ENCODE results near the gene RAD51B. TPM values are rescaled to one million over a fixed set of nuclear protein-coding genes. Genes with fewer than 3 reads are reported as not detected.

Gene RAD51B
- total RNA-seq, 5 donors from 2014 or later (not counting 1 experiment from before 2014, with no cell fraction given): 25.4 to 47.9 (median 30.0) TPM

GRCh38 chr14:68135566-68135965, 316.0 kb downstream of the RAD51B start:
- no CpG with 5 or more reads among the region's 2 CpGs for WGBS (ENCODE audit: insufficient coverage)
- POLR2A ChIA-PET: interaction anchor here in 1 of 2 donors (0.5 kb wide), 1 partner anchor 77 kb away, joined by 3 read pairs; no protein-coding TSS in a partner anchor

GRCh38 chr14:68137704-68138619, 318.4 kb downstream of the RAD51B start:
- Histone ChIP-seq H3K4me3 (ENCODE audit: control insufficient read depth in 1 of 2, extremely low read depth in 1 of 2, low read length in 1 of 2) (no peak overlapping the region), H3K27ac (ENCODE audit: low read length) (no peak overlapping the region), H3K36me3 (ENCODE audit: control insufficient read depth in 2 of 2, extremely low read depth in 1 of 2, insufficient read depth in 1 of 2, low read length in 1 of 2) (no peaks in the 10 kb centered on the region), H3K4me1 (ENCODE audit: control insufficient read depth in 1 of 2, extremely low read depth in 1 of 2, insufficient read depth in 2 of 2, low read length in 2 of 2) (peaks cover 0 to 1% of the 10 kb centered on the region in 2 experiments), H3K9me3 (no peaks in the 10 kb centered on the region), H3K27me3 (replicated peaks in 1 of 2; ENCODE audit: control insufficient read depth in 2 of 2, extremely low read depth in 1 of 2, insufficient read depth in 2 of 2, low read length in 1 of 2) (no peaks in the 10 kb centered on the region)
- ChIA-PET POLR2A (no interaction called here), CTCF (no interaction called here)
- Mint-ChIP-seq H3K4me3 (no peak overlapping the region), H3K9me3 (no peaks in the 10 kb centered on the region), H3K27ac (no peak overlapping the region), H3K27me3 (no peaks in the 10 kb centered on the region), H3K4me1 (peaks cover 8 to 10% (median 10%) of the 10 kb centered on the region in 3 donors), H3K36me3 (no peaks in the 10 kb centered on the region)
- WGBS (ENCODE audit: insufficient coverage): 100% methylated on average over 1 of the region's 3 CpGs
- DNase-seq (no peak), ATAC-seq (replicated peaks in 1 of 4) (no peak)

More at GRCh38 chr14:68135566-68135965, 316.0 kb downstream of the RAD51B start:
- no peaks in the 10 kb centered on the region for H3K36me3 ChIP-seq (ENCODE audit: control insufficient read depth in 2 of 2, extremely low read depth in 1 of 2, insufficient read depth in 1 of 2, low read length in 1 of 2)
- no peaks in the 10 kb centered on the region for H3K27me3 ChIP-seq (replicated peaks in 1 of 2; ENCODE audit: control insufficient read depth in 2 of 2, extremely low read depth in 1 of 2, insufficient read depth in 2 of 2, low read length in 1 of 2)
- Mint-ChIP-seq H3K9me3 (no peaks in the 10 kb centered on the region), H3K4me3 (no peak overlapping the region), H3K4me1 (peaks cover 5 to 10% (median 5%) of the 10 kb centered on the region in 3 donors), H3K36me3 (no peaks in the 10 kb centered on the region), H3K27me3 (no peaks in the 10 kb centered on the region), H3K27ac (no peak overlapping the region)
- CTCF ChIA-PET: no interaction called here
- DNase-seq (no peak), ATAC-seq (replicated peaks in 1 of 4) (no peak)
- H3K9me3 ChIP-seq: no peaks in the 10 kb centered on the region
- no peaks in the 10 kb centered on the region for H3K4me1 ChIP-seq (ENCODE audit: control insufficient read depth in 1 of 2, extremely low read depth in 1 of 2, insufficient read depth in 2 of 2, low read length in 2 of 2)
- H3K4me3 ChIP-seq (ENCODE audit: control insufficient read depth in 1 of 2, extremely low read depth in 1 of 2, low read length in 1 of 2): no peak overlapping the region
- H3K27ac ChIP-seq (ENCODE audit: low read length): no peak overlapping the region

GRCh38 chr14:68139431-68140075, 320.0 kb downstream of the RAD51B start:
- ChIA-PET CTCF (no interaction called here), POLR2A (no interaction called here)
- no peak for DNase-seq
- ATAC-seq (replicated peaks in 1 of 4): no peak
- H3K27ac Mint-ChIP-seq: no peak overlapping the region
- Histone ChIP-seq H3K4me3 (ENCODE audit: control insufficient read depth in 1 of 2, extremely low read depth in 1 of 2, low read length in 1 of 2) (no peak overlapping the region), H3K27me3 (replicated peaks in 1 of 2; ENCODE audit: control insufficient read depth in 2 of 2, extremely low read depth in 1 of 2, insufficient read depth in 2 of 2, low read length in 1 of 2) (no peaks in the 10 kb centered on the region), H3K36me3 (ENCODE audit: control insufficient read depth in 2 of 2, extremely low read depth in 1 of 2, insufficient read depth in 1 of 2, low read length in 1 of 2) (no peaks in the 10 kb centered on the region), H3K9me3 (no peaks in the 10 kb centered on the region), H3K4me1 (ENCODE audit: control insufficient read depth in 1 of 2, extremely low read depth in 1 of 2, insufficient read depth in 2 of 2, low read length in 2 of 2) (peaks cover 0 to 14% of the 10 kb centered on the region in 2 experiments), H3K27ac (ENCODE audit: low read length) (no peak overlapping the region)
- H3K4me1 Mint-ChIP-seq: peaks cover 18 to 26% (median 23%) of the 10 kb centered on the region in 3 donors
- no peaks in the 10 kb centered on the region for H3K36me3 Mint-ChIP-seq
- 83% methylated on average over 2 of the region's 4 CpGs for WGBS (ENCODE audit: insufficient coverage)
- H3K27me3 Mint-ChIP-seq: no peaks in the 10 kb centered on the region
- no peak overlapping the region for H3K4me3 Mint-ChIP-seq
- no peaks in the 10 kb centered on the region for H3K9me3 Mint-ChIP-seq

- H3K36me3 ChIP-seq (ENCODE audit: control insufficient read depth in 2 of 2, extremely low read depth in 1 of 2, insufficient read depth in 1 of 2, low read length in 1 of 2): no peaks in the 10 kb centered on the region
- no CpG with 5 or more reads among the region's 3 CpGs for WGBS (ENCODE audit: insufficient coverage)
- no peaks in the 10 kb centered on the region for H3K9me3 ChIP-seq
- no peaks in the 10 kb centered on the region for H3K36me3 Mint-ChIP-seq
- H3K4me1 ChIP-seq (ENCODE audit: control insufficient read depth in 1 of 2, extremely low read depth in 1 of 2, insufficient read depth in 2 of 2, low read length in 2 of 2): peaks cover 0 to 18% of the 10 kb centered on the region in 2 experiments
- no peak overlapping the region for H3K4me3 ChIP-seq (ENCODE audit: control insufficient read depth in 1 of 2, extremely low read depth in 1 of 2, low read length in 1 of 2)
- DNase-seq (no peak), ATAC-seq (replicated peaks in 1 of 4) (no peak)
- H3K27ac Mint-ChIP-seq: no peak overlapping the region
- H3K9me3 Mint-ChIP-seq: no peaks in the 10 kb centered on the region
- no peak overlapping the region for H3K4me3 Mint-ChIP-seq
- peaks cover 18 to 23% (median 21%) of the 10 kb centered on the region in 3 donors for H3K4me1 Mint-ChIP-seq
- no peaks in the 10 kb centered on the region for H3K27me3 ChIP-seq (replicated peaks in 1 of 2; ENCODE audit: control insufficient read depth in 2 of 2, extremely low read depth in 1 of 2, insufficient read depth in 2 of 2, low read length in 1 of 2)
- CTCF ChIA-PET: no interaction called here
- H3K27me3 Mint-ChIP-seq: no peaks in the 10 kb centered on the region
- POLR2A ChIA-PET: no interaction called here
- H3K27ac ChIP-seq (ENCODE audit: low read length): no peak overlapping the region
Observed at GRCh38 chr14:68140076-68140741, 320.6 kb downstream of the RAD51B start.

GRCh38 chr14:68140806-68141205, 321.2 kb downstream of the RAD51B start:
- H3K4me1 ChIP-seq (ENCODE audit: control insufficient read depth in 1 of 2, extremely low read depth in 1 of 2, insufficient read depth in 2 of 2, low read length in 2 of 2): peaks cover 0 to 19% of the 10 kb centered on the region in 2 experiments
- no peaks in the 10 kb centered on the region for H3K36me3 ChIP-seq (ENCODE audit: control insufficient read depth in 2 of 2, extremely low read depth in 1 of 2, insufficient read depth in 1 of 2, low read length in 1 of 2)
- WGBS (ENCODE audit: insufficient coverage): no CpG with 5 or more reads among the region's 3 CpGs
- CTCF ChIA-PET: no interaction called here
- H3K4me1 Mint-ChIP-seq: peaks cover 18 to 21% (median 18%) of the 10 kb centered on the region in 3 donors
- H3K36me3 Mint-ChIP-seq: peaks cover 1% of the 10 kb centered on the region
- no peaks in the 10 kb centered on the region for H3K27me3 Mint-ChIP-seq
- H3K27ac Mint-ChIP-seq: no peak overlapping the region
- H3K4me3 ChIP-seq (ENCODE audit: control insufficient read depth in 1 of 2, extremely low read depth in 1 of 2, low read length in 1 of 2): no peak overlapping the region
- no peak overlapping the region for H3K27ac ChIP-seq (ENCODE audit: low read length)
- POLR2A ChIA-PET: no interaction called here
- ATAC-seq (replicated peaks in 1 of 4) (no peak), DNase-seq (no peak)
- no peaks in the 10 kb centered on the region for H3K9me3 ChIP-seq
- peaks cover 0 to 2% (median 0%) of the 10 kb centered on the region in 3 donors for H3K9me3 Mint-ChIP-seq
- no peaks in the 10 kb centered on the region for H3K27me3 ChIP-seq (replicated peaks in 1 of 2; ENCODE audit: control insufficient read depth in 2 of 2, extremely low read depth in 1 of 2, insufficient read depth in 2 of 2, low read length in 1 of 2)
- no peak overlapping the region for H3K4me3 Mint-ChIP-seq

- H3K4me3 ChIP-seq (ENCODE audit: control insufficient read depth in 1 of 2, extremely low read depth in 1 of 2, low read length in 1 of 2): no peak overlapping the region
- H3K36me3 Mint-ChIP-seq: peaks cover 3% of the 10 kb centered on the region
- H3K9me3 Mint-ChIP-seq: peaks cover 0 to 4% (median 0%) of the 10 kb centered on the region in 3 donors
- DNase-seq (no peak), ATAC-seq (replicated peaks in 1 of 4) (no peak)
- no CpG with 5 or more reads among the region's 5 CpGs for WGBS (ENCODE audit: insufficient coverage)
- peaks cover 0 to 19% of the 10 kb centered on the region in 2 experiments for H3K4me1 ChIP-seq (ENCODE audit: control insufficient read depth in 1 of 2, extremely low read depth in 1 of 2, insufficient read depth in 2 of 2, low read length in 2 of 2)
- H3K27me3 Mint-ChIP-seq: no peaks in the 10 kb centered on the region
- no peak overlapping the region for H3K27ac ChIP-seq (ENCODE audit: low read length)
- ChIA-PET CTCF (no interaction called here), POLR2A (no interaction called here)
- H3K27me3 ChIP-seq (replicated peaks in 1 of 2; ENCODE audit: control insufficient read depth in 2 of 2, extremely low read depth in 1 of 2, insufficient read depth in 2 of 2, low read length in 1 of 2): no peaks in the 10 kb centered on the region
- no peaks in the 10 kb centered on the region for H3K36me3 ChIP-seq (ENCODE audit: control insufficient read depth in 2 of 2, extremely low read depth in 1 of 2, insufficient read depth in 1 of 2, low read length in 1 of 2)
- H3K4me3 Mint-ChIP-seq: no peak overlapping the region
- H3K9me3 ChIP-seq: no peaks in the 10 kb centered on the region
- H3K27ac Mint-ChIP-seq: no peak overlapping the region
- peaks cover 18 to 21% (median 18%) of the 10 kb centered on the region in 3 donors for H3K4me1 Mint-ChIP-seq
Observed at GRCh38 chr14:68141281-68142088, 321.9 kb downstream of the RAD51B start.
